Measurements from ENCODE around the gene FCAMR. TPM values are rescaled to one million over a fixed set of nuclear protein-coding genes. Genes with fewer than 3 reads are reported as not detected.
A peak's percentile ranks its signal among the peaks of the same experiment; 100 is the strongest.

FCAMR gene
- polyA plus RNA-seq, 6 donors from 2014 or later, result not detected

GRCh38 chr1:207006914-207007313 lies 36.7 kb upstream of the FCAMR start:
- Mint-ChIP-seq H3K27me3 (peaks cover 18 to 28% (median 25%) of the 10 kb centered on the region in 3 donors), H3K9me3 (no peaks in the 10 kb centered on the region), H3K4me1 (peaks cover 1 to 7% (median 6%) of the 10 kb centered on the region in 3 donors), H3K27ac (no peak overlapping the region), H3K4me3 (no peak overlapping the region), H3K36me3 (no peaks in the 10 kb centered on the region)
- no peak for ATAC-seq (ENCODE audit: low read depth in 2 of 2)
- no peak for DNase-seq

DNA sequence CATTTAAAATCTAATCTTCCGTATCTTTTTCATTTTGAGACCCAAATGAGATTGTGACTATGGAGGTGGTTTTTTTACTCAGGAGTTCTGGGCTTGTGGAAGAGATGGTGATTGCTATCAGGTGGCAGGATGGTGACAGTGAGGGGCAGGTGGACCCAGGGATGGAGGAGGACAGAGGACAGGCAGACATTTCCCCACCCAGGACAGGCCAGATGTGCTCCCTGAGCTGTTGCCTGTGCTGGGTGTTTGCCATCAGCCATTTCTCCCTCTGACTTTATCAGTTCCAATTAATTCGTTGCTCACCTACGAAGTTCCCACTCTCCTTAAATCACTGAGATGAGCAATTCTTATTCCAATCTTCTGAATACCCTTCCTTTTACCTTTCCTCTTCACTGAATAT lies 35.8 kb upstream of the FCAMR start:
- no peak for DNase-seq
- no peak overlapping the region for H3K4me3 Mint-ChIP-seq
- no peaks in the 10 kb centered on the region for H3K36me3 Mint-ChIP-seq
- ATAC-seq (ENCODE audit: low read depth in 2 of 2), result no peak
- H3K27me3 Mint-ChIP-seq, result peaks cover 13 to 20% (median 19%) of the 10 kb centered on the region in 3 donors
- no peaks in the 10 kb centered on the region for H3K9me3 Mint-ChIP-seq
- no peak overlapping the region for H3K27ac Mint-ChIP-seq
- peaks cover 1 to 7% (median 6%) of the 10 kb centered on the region in 3 donors for H3K4me1 Mint-ChIP-seq

DNA sequence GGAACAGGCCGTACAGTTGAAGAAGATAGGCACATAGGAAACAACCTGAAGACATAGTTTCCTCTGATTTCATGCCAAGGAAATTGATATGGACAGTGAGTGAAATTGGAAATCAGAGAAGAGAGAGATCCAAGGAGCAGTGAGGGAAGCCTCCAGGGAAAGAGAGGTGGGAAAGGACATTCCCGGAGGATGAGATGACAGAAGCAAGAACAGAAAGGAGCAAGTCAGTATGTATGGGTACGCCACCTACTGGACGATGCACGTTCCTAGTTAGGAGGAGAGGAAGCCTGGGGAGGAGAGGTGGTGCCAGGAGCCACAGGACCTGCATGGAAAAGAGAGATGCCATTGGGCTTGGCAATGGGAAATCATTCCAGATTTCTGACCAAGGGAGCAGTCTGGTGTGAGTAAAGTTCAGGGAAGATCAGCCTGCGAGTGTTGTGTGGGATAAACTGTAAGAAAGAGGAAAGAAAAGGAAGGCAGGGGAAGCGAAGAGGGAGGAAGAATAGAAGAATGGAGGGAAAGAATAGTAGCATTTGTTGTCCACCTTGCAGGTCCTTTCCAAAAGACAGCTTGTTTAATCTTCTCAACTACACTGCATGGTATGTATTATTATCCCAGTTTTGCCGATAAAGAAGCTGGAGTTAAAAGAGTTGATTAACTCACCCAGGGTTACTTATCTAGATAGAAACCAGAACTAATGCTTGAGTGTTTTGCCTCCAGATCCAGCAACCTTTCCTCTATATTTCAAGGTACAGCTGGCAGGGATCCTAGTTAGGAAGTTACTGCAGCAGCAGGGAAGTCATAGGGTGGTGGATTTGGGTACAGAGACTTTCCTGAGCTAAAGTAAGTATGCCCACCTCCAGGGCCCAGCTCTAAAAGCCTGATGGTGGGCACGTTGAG lies 34.9 kb upstream of the FCAMR start:
- DNase-seq, result peak; percentile 14
- Mint-ChIP-seq H3K27me3 (peaks cover 10 to 19% (median 18%) of the 10 kb centered on the region in 3 donors), H3K9me3 (no peaks in the 10 kb centered on the region), H3K4me3 (peak overlapping the region in 1 of 8 donors; percentile 60), H3K4me1 (peaks cover 1 to 7% (median 6%) of the 10 kb centered on the region in 3 donors), H3K27ac (no peak overlapping the region), H3K36me3 (no peaks in the 10 kb centered on the region)
- ATAC-seq (ENCODE audit: low read depth in 2 of 2), result peak; percentile 45 to 61

DNA sequence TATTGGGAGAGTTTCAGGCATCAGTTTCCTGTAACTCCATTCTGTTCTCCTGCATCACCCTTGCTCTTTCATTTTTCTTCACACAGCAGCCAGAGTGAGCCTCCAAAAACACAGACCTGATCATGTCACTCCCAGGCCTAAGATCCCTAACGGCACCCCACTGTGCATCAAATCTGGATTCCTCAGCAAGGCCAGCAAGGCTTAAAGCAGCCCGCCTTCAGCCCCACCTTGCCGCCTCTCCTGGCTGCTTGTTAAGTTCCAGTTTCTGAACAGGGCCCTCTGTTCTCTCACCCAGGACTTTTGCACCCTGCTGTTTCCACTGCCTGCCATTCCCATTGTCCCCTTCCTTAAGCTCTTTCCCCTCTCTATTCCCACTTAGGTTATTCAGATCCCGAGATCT lies 33.0 kb upstream of the FCAMR start:
- Mint-ChIP-seq H3K27ac (peak overlapping the region in 2 of 6 donors; percentile 35 to 44), H3K4me3 (no peak overlapping the region)

DNA sequence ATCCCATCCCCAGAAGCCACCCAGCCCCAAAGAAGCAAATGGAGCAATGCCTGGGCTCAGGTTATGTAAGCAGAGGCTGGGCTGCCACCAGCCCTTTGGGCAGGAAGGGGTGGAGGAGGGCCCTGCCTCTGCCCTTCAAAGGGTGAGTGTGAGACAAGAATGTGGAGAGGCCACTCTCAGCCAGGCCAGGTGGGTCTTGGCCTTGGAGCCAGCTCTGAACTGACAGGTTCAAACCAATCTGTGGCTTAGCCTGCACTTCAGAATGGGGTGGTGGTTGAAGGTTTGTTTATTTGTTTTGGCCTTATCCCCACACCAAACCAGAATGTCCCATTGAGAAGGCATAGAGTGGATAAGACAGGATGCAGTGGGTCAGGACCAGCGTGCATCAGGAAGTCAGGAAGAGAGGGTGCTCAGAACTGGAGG lies 32.5 kb upstream of the FCAMR start:
- Mint-ChIP-seq H3K27ac (no peak overlapping the region), H3K27me3 (peaks cover 10 to 19% (median 18%) of the 10 kb centered on the region in 3 donors), H3K4me3 (no peak overlapping the region), H3K9me3 (no peaks in the 10 kb centered on the region), H3K4me1 (peaks cover 1 to 7% (median 6%) of the 10 kb centered on the region in 3 donors), H3K36me3 (no peaks in the 10 kb centered on the region)
- DNase-seq (no peak), ATAC-seq (ENCODE audit: low read depth in 2 of 2) (no peak)

More for the DNA sequence above, 33.0 kb upstream of the FCAMR start:
- peaks cover 10 to 19% (median 18%) of the 10 kb centered on the region in 3 donors for H3K27me3 Mint-ChIP-seq
- DNase-seq (no peak), ATAC-seq (ENCODE audit: low read depth in 2 of 2) (no peak)
- peaks cover 1 to 7% (median 6%) of the 10 kb centered on the region in 3 donors for H3K4me1 Mint-ChIP-seq
- no peaks in the 10 kb centered on the region for H3K9me3 Mint-ChIP-seq
- no peaks in the 10 kb centered on the region for H3K36me3 Mint-ChIP-seq

DNA sequence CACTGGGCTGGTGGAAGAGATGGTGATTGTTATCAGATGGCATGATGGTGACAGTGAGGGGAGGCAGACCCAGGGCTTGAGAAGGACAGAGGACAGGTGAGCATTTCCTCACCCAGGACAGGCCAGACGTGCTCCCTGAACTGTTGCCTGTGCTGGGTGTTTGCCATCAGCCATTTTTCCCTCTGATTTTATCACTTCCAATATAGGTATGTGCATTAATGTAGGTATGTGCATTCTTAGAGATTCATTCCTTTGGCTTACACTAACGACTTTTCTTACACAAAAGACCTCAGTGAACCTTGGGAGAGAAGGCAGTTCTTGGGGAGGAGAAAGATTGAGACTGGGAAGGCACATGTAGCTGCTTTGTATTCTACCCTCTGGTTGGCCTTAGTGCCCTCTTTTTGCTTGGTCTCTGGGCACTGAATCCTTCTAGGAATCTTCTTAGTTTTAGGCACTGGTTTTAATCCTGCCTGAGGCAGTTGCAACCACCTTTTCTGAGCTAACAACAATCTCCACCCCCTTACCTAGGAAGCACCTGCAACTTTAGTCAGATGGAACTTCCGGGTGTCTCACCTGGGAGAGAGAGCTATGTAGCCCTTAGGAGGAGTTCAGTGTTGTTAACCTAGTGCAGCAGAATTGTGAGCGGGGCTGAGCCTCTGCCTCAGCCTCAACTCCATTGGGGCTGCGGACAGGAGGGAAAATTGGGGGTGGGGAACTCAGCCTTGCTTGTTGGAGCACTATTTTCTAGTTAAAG lies 31.4 kb upstream of the FCAMR start:
- Mint-ChIP-seq H3K4me3 (no peak overlapping the region), H3K27me3 (peaks cover 10 to 16% (median 15%) of the 10 kb centered on the region in 3 donors), H3K27ac (peak overlapping the region in 1 of 6 donors; percentile 42), H3K4me1 (peaks cover 1 to 7% (median 6%) of the 10 kb centered on the region in 3 donors), H3K9me3 (no peaks in the 10 kb centered on the region), H3K36me3 (no peaks in the 10 kb centered on the region)
- DNase-seq (no peak), ATAC-seq (ENCODE audit: low read depth in 2 of 2) (no peak)

GRCh38 chr1:207000651-207001291 lies 30.5 kb upstream of the FCAMR start:
- no peak for DNase-seq
- no peak for ATAC-seq (ENCODE audit: low read depth in 2 of 2)
- Mint-ChIP-seq H3K36me3 (no peaks in the 10 kb centered on the region), H3K27ac (no peak overlapping the region), H3K9me3 (no peaks in the 10 kb centered on the region), H3K4me1 (peaks cover 1 to 7% (median 6%) of the 10 kb centered on the region in 3 donors), H3K4me3 (no peak overlapping the region), H3K27me3 (peaks cover 6 to 8% (median 6%) of the 10 kb centered on the region in 3 donors)

- ATAC-seq (ENCODE audit: low read depth in 2 of 2), result no peak
- H3K27ac Mint-ChIP-seq, result no peak overlapping the region
- no peaks in the 10 kb centered on the region for H3K9me3 Mint-ChIP-seq
- DNase-seq, result no peak
- H3K4me1 Mint-ChIP-seq, result no peaks in the 10 kb centered on the region
- H3K27me3 Mint-ChIP-seq, result peaks cover 0 to 5% (median 0%) of the 10 kb centered on the region in 3 donors
- H3K4me3 Mint-ChIP-seq, result no peak overlapping the region
- no peaks in the 10 kb centered on the region for H3K36me3 Mint-ChIP-seq
These were observed 28.6 kb upstream of the FCAMR start for GRCh38 chr1:206998816-206999215.

- Mint-ChIP-seq H3K36me3 (no peaks in the 10 kb centered on the region), H3K9me3 (no peaks in the 10 kb centered on the region), H3K4me3 (no peak overlapping the region), H3K4me1 (no peaks in the 10 kb centered on the region), H3K27me3 (peaks cover 6 to 44% (median 25%) of the 10 kb centered on the region in 3 donors), H3K27ac (no peak overlapping the region)
- ATAC-seq (ENCODE audit: low read depth in 2 of 2), result no peak
- no peak for DNase-seq
These were observed 22.5 kb upstream of the FCAMR start for GRCh38 chr1:206992790-206993189.

GRCh38 chr1:206987873-206988272 lies 17.6 kb upstream of the FCAMR start:
- Mint-ChIP-seq H3K4me1 (no peaks in the 10 kb centered on the region), H3K36me3 (no peaks in the 10 kb centered on the region), H3K27me3 (peaks cover 15 to 55% (median 36%) of the 10 kb centered on the region in 3 donors), H3K9me3 (no peaks in the 10 kb centered on the region), H3K27ac (no peak overlapping the region), H3K4me3 (no peak overlapping the region)
- ATAC-seq (ENCODE audit: low read depth in 2 of 2), result no peak
- DNase-seq, result no peak

GRCh38 chr1:206986885-206987284 lies 16.6 kb upstream of the FCAMR start:
- H3K27me3 Mint-ChIP-seq, result peaks cover 14 to 45% (median 26%) of the 10 kb centered on the region in 3 donors
- H3K27ac Mint-ChIP-seq, result no peak overlapping the region
- no peaks in the 10 kb centered on the region for H3K36me3 Mint-ChIP-seq
- no peak overlapping the region for H3K4me3 Mint-ChIP-seq
- peaks cover 0 to 3% (median 0%) of the 10 kb centered on the region in 3 donors for H3K4me1 Mint-ChIP-seq
- ATAC-seq (ENCODE audit: low read depth in 2 of 2), result no peak
- no peaks in the 10 kb centered on the region for H3K9me3 Mint-ChIP-seq
- no peak for DNase-seq

DNA sequence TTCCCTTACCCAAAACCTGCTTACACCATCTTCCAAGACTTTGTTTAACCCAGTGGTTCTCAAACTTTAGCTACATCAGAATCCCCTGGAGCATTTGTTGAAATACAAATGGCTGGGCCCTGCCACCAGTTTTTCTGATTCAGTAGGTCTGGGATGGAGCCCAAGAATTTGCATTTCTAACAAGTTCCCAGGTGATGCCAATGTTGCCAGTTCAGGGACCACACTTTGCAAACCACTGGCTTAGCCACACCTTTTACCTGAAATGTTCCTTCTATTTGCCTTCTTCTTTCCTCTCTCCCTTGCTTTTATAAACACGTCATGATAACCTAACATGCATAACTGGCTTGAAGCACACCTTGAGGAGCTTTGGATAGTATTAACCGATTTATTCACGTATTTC lies 16.1 kb upstream of the FCAMR start:
- Mint-ChIP-seq H3K27me3 (peaks cover 9 to 41% (median 22%) of the 10 kb centered on the region in 3 donors), H3K27ac (no peak overlapping the region), H3K9me3 (no peaks in the 10 kb centered on the region), H3K4me3 (no peak overlapping the region), H3K36me3 (no peaks in the 10 kb centered on the region), H3K4me1 (peaks cover 0 to 3% (median 0%) of the 10 kb centered on the region in 3 donors)
- no peak for DNase-seq
- ATAC-seq (ENCODE audit: low read depth in 2 of 2), result no peak

GRCh38 chr1:206985162-206985749 lies 15.0 kb upstream of the FCAMR start:
- no peaks in the 10 kb centered on the region for H3K9me3 Mint-ChIP-seq
- DNase-seq (no peak), ATAC-seq (ENCODE audit: low read depth in 2 of 2) (no peak)
- H3K27me3 Mint-ChIP-seq, result peaks cover 9 to 38% (median 20%) of the 10 kb centered on the region in 3 donors
- H3K36me3 Mint-ChIP-seq, result no peaks in the 10 kb centered on the region
- peaks cover 0 to 3% (median 0%) of the 10 kb centered on the region in 3 donors for H3K4me1 Mint-ChIP-seq
- no peak overlapping the region for H3K4me3 Mint-ChIP-seq
- no peak overlapping the region for H3K27ac Mint-ChIP-seq
